Keratinocyte (primary cell): Measurements from ENCODE around the gene BCAS1. TPM values are rescaled to one million over a fixed set of nuclear protein-coding genes. Genes with fewer than 3 reads are reported as not detected.

Experiments
- DNase-seq: peaks from one replicate; pipeline ENCODE4 v3.0.0-alpha.2; 2011; ENCODE audit warnings: low read depth, missing footprints, low spot score
- FAIRE-seq: peaks from 2 replicates; lab custom pipeline; 2011; peaks lifted over from hg19 to GRCh38; lab: Jason Lieb, UNC
- H2AFZ ChIP-seq: 2 replicates; pipeline ENCODE4 v1.6.0; 2012; ENCODE audit warnings: low read length, control low read depth, inconsistent platforms; ENCODE audit not compliant: control insufficient read depth
- H3K27ac ChIP-seq: 2 replicates; pipeline ENCODE4 v1.5.1; 2011; ENCODE audit warnings: low read length; ENCODE audit not compliant: control insufficient read depth, insufficient read depth
- H3K27me3 ChIP-seq: 3 replicates; pipeline ENCODE4 v1.6.0; 2011; ENCODE audit warnings: low read length; ENCODE audit not compliant: control insufficient read depth, insufficient read depth; ENCODE audit errors: extremely low read depth
- H3K36me3 ChIP-seq, 2 experiments: 2 replicates in 1 of 2; 3 replicates in 1 of 2; pipeline ENCODE4 v1.5.1; 2011; ENCODE audit warnings: low read length in 2 of 2, mild to moderate bottlenecking in 1 of 2; ENCODE audit not compliant: control insufficient read depth in 2 of 2, insufficient read depth in 2 of 2; ENCODE audit errors: extremely low read depth in 1 of 2
- H3K4me1 ChIP-seq: 3 replicates; pipeline ENCODE4 v1.5.1; 2011; ENCODE audit warnings: low read length; ENCODE audit not compliant: control insufficient read depth, insufficient read depth; ENCODE audit errors: extremely low read depth
- H3K4me2 ChIP-seq: 3 replicates; pipeline ENCODE4 v1.6.0; 2011; ENCODE audit warnings: low read depth, low read length; ENCODE audit not compliant: control insufficient read depth, insufficient read depth; ENCODE audit errors: extremely low read depth
- H3K4me3 ChIP-seq, 3 experiments: fragments of 200-600 bp in 1 of 3; sonication (generic) in 1 of 3; 2 replicates in 2 of 3; 3 replicates in 1 of 3; pipeline ENCODE4 v1.5.1; 2011 to 2016; ENCODE audit warnings: low read length in 3 of 3, mild to moderate bottlenecking in 3 of 3, control low read depth in 2 of 3, inconsistent platforms in 1 of 3, low read depth in 1 of 3, mixed read lengths in 1 of 3, mixed run types in 1 of 3, moderate library complexity in 1 of 3; ENCODE audit not compliant: control insufficient read depth in 2 of 3, insufficient read depth in 2 of 3; ENCODE audit errors: extremely low read depth in 1 of 3
- H3K79me2 ChIP-seq: 2 replicates; pipeline ENCODE4 v1.6.0; 2012; ENCODE audit warnings: low read length; ENCODE audit not compliant: control insufficient read depth, insufficient read depth
- H3K9ac ChIP-seq: 3 replicates; pipeline ENCODE4 v1.6.0; 2011; ENCODE audit warnings: low read length; ENCODE audit not compliant: control insufficient read depth, insufficient read depth; ENCODE audit errors: extremely low read depth
- H3K9me1 ChIP-seq: 3 replicates; pipeline ENCODE4 v1.6.0; 2011; ENCODE audit warnings: low read length; ENCODE audit not compliant: control insufficient read depth, insufficient read depth; ENCODE audit errors: extremely low read depth
- H3K9me3 ChIP-seq: 2 replicates; pipeline ENCODE4 v1.5.1; 2012; ENCODE audit warnings: low read depth, low read length; ENCODE audit not compliant: control insufficient read depth
- H4K20me1 ChIP-seq: 3 replicates; pipeline ENCODE4 v1.6.0; 2011; ENCODE audit warnings: low read length; ENCODE audit not compliant: control insufficient read depth, insufficient read depth; ENCODE audit errors: extremely low read depth
- CTCF ChIP-seq, 3 experiments: IDR thresholded peaks in 1 of 3; conservative IDR thresholded peaks in 1 of 3; optimal IDR thresholded peaks in 1 of 3; 2 replicates in 2 of 3; 3 replicates in 1 of 3; pipeline versions ENCODE3 to v1.5.1; 2011; ENCODE audit warnings: low read length in 3 of 3, mild to moderate bottlenecking in 3 of 3, moderate library complexity in 2 of 3, control low read depth in 1 of 3, inconsistent platforms in 1 of 3; ENCODE audit not compliant: insufficient read depth in 2 of 3; ENCODE audit errors: extremely low read depth in 1 of 3
- EZH2 ChIP-seq: IDR thresholded peaks from one replicate; pipeline ENCODE4 v1.6.1; 2012; ENCODE audit warnings: inconsistent platforms, mild to moderate bottlenecking, low read length, moderate library complexity
- dilution Hi-C: fragments of 300-500 bp; cut with MboI; formaldehyde crosslinking; loops from one replicate; pipeline ENCODE4 v1.7.0; 2020; ENCODE audit warnings: low sequenced_read_pairs; ENCODE audit not compliant: extremely low pct_ligation_motif_present
- polyA plus RNA-seq, 5 experiments: library from polyadenylated mRNA; depleted of rRNA in 3 of 5; stranded (reverse) in 3 of 5; stranded (forward) in 1 of 5; unstranded in 1 of 5; fragments of >200 nt; gene quantifications; 1 replicate in 1 of 5; 2 replicates in 3 of 5; 3 replicates in 1 of 5; pipeline versions ENCODE4 v1.2.1 to v1.2.3, GENCODE V29; 2011 to 2012; ENCODE audit warnings: missing spikeins in 2 of 5, low read depth in 1 of 5, low replicate concordance in 1 of 5

The BCAS1 gene
- polyA plus RNA-seq, 1 donor (not counting 4 experiments of a cell fraction or from before 2014, with no cell fraction given): not detected

DNA sequence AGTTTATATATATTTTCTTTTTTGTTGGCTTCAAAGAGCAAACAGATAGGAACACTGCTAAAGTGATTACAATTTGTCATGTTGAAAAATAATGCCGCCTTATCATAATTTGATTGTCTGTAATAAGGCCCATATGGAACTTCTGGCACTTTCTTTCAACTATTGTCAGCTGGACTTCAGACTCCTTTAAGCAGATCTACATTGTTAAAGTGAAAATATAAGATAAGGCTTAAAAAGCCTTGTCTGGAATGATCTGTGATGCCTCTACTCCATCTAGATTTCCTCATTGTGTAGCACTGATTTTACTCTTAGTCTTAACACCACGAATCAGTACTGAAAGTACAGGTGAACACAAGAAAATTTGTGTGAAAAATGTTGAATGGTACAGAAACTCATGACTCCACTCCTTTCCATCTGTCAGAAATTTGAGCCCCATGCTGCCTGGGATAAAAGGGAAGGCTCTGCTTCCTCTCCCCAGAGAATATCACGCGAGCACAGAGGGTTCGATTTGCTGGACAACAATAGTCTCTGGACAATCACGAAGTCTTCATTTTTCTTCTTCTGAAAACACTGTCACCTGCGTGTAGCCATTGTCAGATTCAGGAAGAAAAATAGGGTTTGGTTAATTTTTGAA, 56.0 kb downstream of the BCAS1 start:
- H3K79me2 ChIP-seq: no peaks in the 10 kb centered on the region
- no peaks in the 10 kb centered on the region for H3K9me3 ChIP-seq
- no peak overlapping the region for H3K9ac ChIP-seq
- H4K20me1 ChIP-seq: no peaks in the 10 kb centered on the region
- no peak overlapping the region for H3K4me3 ChIP-seq
- TF ChIP-seq CTCF (optimal IDR thresholded peaks at IDR 0.05 in 1 of 3, IDR thresholded peaks at IDR 0.05 in 1 of 3, conservative IDR thresholded peaks at IDR 0.05 in 1 of 3; ENCODE audit: extremely low read depth in 1 of 3, insufficient read depth in 2 of 3, low read length in 3 of 3): no peak
- TF ChIP-seq EZH2: no peak
- H3K4me1 ChIP-seq: no peaks in the 10 kb centered on the region
- H3K27ac ChIP-seq: no peak overlapping the region
- DNase-seq (no peak), FAIRE-seq (no peak)
- no peaks in the 10 kb centered on the region for H3K9me1 ChIP-seq
- H2AFZ ChIP-seq: no peak overlapping the region
- H3K4me2 ChIP-seq: no peak overlapping the region
- H3K36me3 ChIP-seq: no peaks in the 10 kb centered on the region
- dilution Hi-C loops: no loop called here
- H3K27me3 ChIP-seq: no peaks in the 10 kb centered on the region

- Histone ChIP-seq H3K9ac (no peak overlapping the region), H3K4me3 (no peak overlapping the region), H3K36me3 (no peaks in the 10 kb centered on the region), H2AFZ (no peak overlapping the region), H4K20me1 (no peaks in the 10 kb centered on the region), H3K27me3 (no peaks in the 10 kb centered on the region), H3K9me3 (no peaks in the 10 kb centered on the region), H3K4me2 (no peak overlapping the region), H3K9me1 (no peaks in the 10 kb centered on the region), H3K27ac (no peak overlapping the region), H3K79me2 (no peaks in the 10 kb centered on the region), H3K4me1 (no peaks in the 10 kb centered on the region)
- DNase-seq (no peak), FAIRE-seq (no peak)
- TF ChIP-seq EZH2: no peak
- TF ChIP-seq CTCF (optimal IDR thresholded peaks at IDR 0.05 in 1 of 3, IDR thresholded peaks at IDR 0.05 in 1 of 3, conservative IDR thresholded peaks at IDR 0.05 in 1 of 3; ENCODE audit: extremely low read depth in 1 of 3, insufficient read depth in 2 of 3, low read length in 3 of 3): no peak
- dilution Hi-C loops: no loop called here
Observed at GRCh38 chr20:54013471-54013870, 56.9 kb downstream of the BCAS1 start.
